Breast epithelium (tissue), 3 donors: ENCODE measurements around the gene THADA.

ENCODE experiments used
- POLR2A ChIP-seq: fragments of 450-650 bp; IDR thresholded peaks from one replicate; pipeline ENCODE4 v1.6.1; 2016; ENCODE audit warnings: antibody characterized with exemption, mild to moderate bottlenecking, moderate library complexity
- TF ChIP-seq, protein P1 (sequence below), 3 donors: fragments of 450-650 bp; IDR thresholded peaks; one replicate each; pipeline ENCODE4 v1.5.1; 2016 to 2017; ENCODE audit warnings: antibody characterized with exemption in 3 of 3, mild to moderate bottlenecking in 3 of 3, moderate library complexity in 3 of 3

DNA sequence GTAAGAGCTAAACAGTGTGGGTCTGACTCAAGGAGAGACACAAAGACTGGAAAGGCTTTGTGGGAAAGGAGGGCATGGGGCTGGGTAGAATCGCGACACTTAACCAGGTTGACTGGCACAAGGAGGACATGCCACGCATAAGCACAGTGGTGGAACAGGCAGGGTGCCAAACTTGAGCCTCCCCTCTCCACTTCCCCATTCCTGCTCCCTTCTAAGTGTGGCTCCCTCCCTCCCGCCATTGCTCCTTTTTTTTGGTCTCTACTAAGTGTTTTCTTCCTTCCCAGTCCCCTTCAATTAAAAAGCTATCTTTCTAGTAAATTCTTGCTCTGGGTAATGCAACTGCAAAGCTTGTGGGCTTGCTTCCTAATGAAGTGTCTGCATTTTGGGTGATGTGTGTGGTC lies 329.1 kb downstream of the THADA start:
- TF ChIP-seq POLR2A, result no peak
- TF ChIP-seq, protein P1, sequence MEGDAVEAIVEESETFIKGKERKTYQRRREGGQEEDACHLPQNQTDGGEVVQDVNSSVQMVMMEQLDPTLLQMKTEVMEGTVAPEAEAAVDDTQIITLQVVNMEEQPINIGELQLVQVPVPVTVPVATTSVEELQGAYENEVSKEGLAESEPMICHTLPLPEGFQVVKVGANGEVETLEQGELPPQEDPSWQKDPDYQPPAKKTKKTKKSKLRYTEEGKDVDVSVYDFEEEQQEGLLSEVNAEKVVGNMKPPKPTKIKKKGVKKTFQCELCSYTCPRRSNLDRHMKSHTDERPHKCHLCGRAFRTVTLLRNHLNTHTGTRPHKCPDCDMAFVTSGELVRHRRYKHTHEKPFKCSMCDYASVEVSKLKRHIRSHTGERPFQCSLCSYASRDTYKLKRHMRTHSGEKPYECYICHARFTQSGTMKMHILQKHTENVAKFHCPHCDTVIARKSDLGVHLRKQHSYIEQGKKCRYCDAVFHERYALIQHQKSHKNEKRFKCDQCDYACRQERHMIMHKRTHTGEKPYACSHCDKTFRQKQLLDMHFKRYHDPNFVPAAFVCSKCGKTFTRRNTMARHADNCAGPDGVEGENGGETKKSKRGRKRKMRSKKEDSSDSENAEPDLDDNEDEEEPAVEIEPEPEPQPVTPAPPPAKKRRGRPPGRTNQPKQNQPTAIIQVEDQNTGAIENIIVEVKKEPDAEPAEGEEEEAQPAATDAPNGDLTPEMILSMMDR (IDR thresholded peaks at IDR 0.05), result no peak
